ENCODE data around the gene GARIN6. TPM values are rescaled to one million over a fixed set of nuclear protein-coding genes. Genes with fewer than 3 reads are reported as not detected.

The GARIN6 gene
- total RNA-seq: not detected
- not detected for polyA plus RNA-seq
- long read RNA-seq, donor 1: 0 reads
- long read RNA-seq, donor 2: 0 reads
- long read RNA-seq, donor 3: 0 reads

- Histone ChIP-seq H3K4me1 (ENCODE audit: insufficient read depth) (no peaks in the 10 kb centered on the region), H3K4me3 (no peak within 1 kb of the TSS), H3K27ac (no peak within 1 kb of the TSS), H3K27me3 (no peaks in the 10 kb centered on the region), H3K36me3 (no peaks in the 10 kb centered on the region), H3K9me3 (no peaks in the 10 kb centered on the region)
- intact Hi-C loops (cut with DNase I): no loop called here
- no peak for TF ChIP-seq POLR2A (IDR thresholded peaks at IDR 0.05)
- TF ChIP-seq CTCF (IDR thresholded peaks at IDR 0.05): no peak
- TF ChIP-seq EP300 (IDR thresholded peaks at IDR 0.05): no peak
- no peak for DNase-seq
- WGBS, 3 donors: 92 to 98% (median 97%) methylated on average over 4 of the region's 4 CpGs
These were observed at the start of gene GARIN6 for GRCh38 chr12:99647453-99647852. GARIN6 (plus strand) TSS chr12:99647753; CDS start chr12:99648175, 422 bp downstream.

GRCh38 chr12:99598785-99599184 lies 48.8 kb upstream of the GARIN6 start:
- H3K27ac ChIP-seq: no peak overlapping the region
- H3K36me3 ChIP-seq: no peaks in the 10 kb centered on the region
- H3K27me3 ChIP-seq: no peaks in the 10 kb centered on the region
- no peak overlapping the region for H3K4me3 ChIP-seq
- intact Hi-C loops (cut with DNase I): no loop called here
- WGBS, 3 donors: 93 to 96% (median 94%) methylated on average over 2 of the region's 2 CpGs
- TF ChIP-seq POLR2A (IDR thresholded peaks at IDR 0.05): no peak
- no peak for TF ChIP-seq CTCF (IDR thresholded peaks at IDR 0.05)
- no peak for TF ChIP-seq EP300 (IDR thresholded peaks at IDR 0.05)
- H3K4me1 ChIP-seq (ENCODE audit: insufficient read depth): no peaks in the 10 kb centered on the region
- no peaks in the 10 kb centered on the region for H3K9me3 ChIP-seq
- no peak for DNase-seq

GRCh38 chr12:99600388-99600787 lies 47.2 kb upstream of the GARIN6 start:
- Histone ChIP-seq H3K9me3 (no peaks in the 10 kb centered on the region), H3K4me1 (ENCODE audit: insufficient read depth) (no peaks in the 10 kb centered on the region), H3K4me3 (no peak overlapping the region), H3K27ac (no peak overlapping the region), H3K36me3 (no peaks in the 10 kb centered on the region), H3K27me3 (no peaks in the 10 kb centered on the region)
- no peak for DNase-seq
- TF ChIP-seq EP300 (IDR thresholded peaks at IDR 0.05) (no peak), POLR2A (IDR thresholded peaks at IDR 0.05) (no peak), CTCF (IDR thresholded peaks at IDR 0.05) (no peak)
- 70 to 77% (median 72%) methylated on average over 5 of the region's 5 CpGs for WGBS, 3 donors
- intact Hi-C loops (cut with DNase I): no loop called here

- H3K27ac ChIP-seq: no peak overlapping the region
- whole genome bisulfite sequencing, 3 donors: 71 to 75% (median 74%) methylated on average over 7 of the region's 7 CpGs
- TF ChIP-seq POLR2A (IDR thresholded peaks at IDR 0.05) (no peak), EP300 (IDR thresholded peaks at IDR 0.05) (no peak), CTCF (IDR thresholded peaks at IDR 0.05) (no peak)
- no peaks in the 10 kb centered on the region for H3K36me3 ChIP-seq
- H3K27me3 ChIP-seq: no peaks in the 10 kb centered on the region
- no peaks in the 10 kb centered on the region for H3K9me3 ChIP-seq
- no peaks in the 10 kb centered on the region for H3K4me1 ChIP-seq (ENCODE audit: insufficient read depth)
- H3K4me3 ChIP-seq: no peak overlapping the region
- intact Hi-C loops (cut with DNase I): no loop called here
- DNase-seq: no peak
These were observed 37.9 kb upstream of the GARIN6 start for GRCh38 chr12:99609455-99610181.
